T-helper 1 cell treated with Interleukin-12 subunit alpha and Interleukin-12 subunit beta and Interleukin-4 antibody, amounts not matched to agents 30 μg/mL and 1 μg/mL, for 36 hours (primary cell): ENCODE measurements around the gene SIAH3.

Experiments used
- H3K27ac Mint-ChIP-seq: one replicate; pipeline ENCODE4 v1.8.0; 2021; ENCODE audit warnings: mild to moderate bottlenecking, mixed read lengths
- H3K27me3 Mint-ChIP-seq: one replicate; pipeline ENCODE4 v1.8.0; 2021; ENCODE audit warnings: low read depth, mixed read lengths
- H3K36me3 Mint-ChIP-seq: one replicate; pipeline ENCODE4 v1.8.0; 2021; ENCODE audit warnings: low read depth, mixed read lengths
- H3K4me1 Mint-ChIP-seq: one replicate; pipeline ENCODE4 v1.8.0; 2021; ENCODE audit warnings: low read depth, mixed read lengths
- H3K4me3 Mint-ChIP-seq: one replicate; pipeline ENCODE4 v1.8.0; 2021; ENCODE audit warnings: mild to moderate bottlenecking, moderate library complexity, mixed read lengths
- H3K9me3 Mint-ChIP-seq: one replicate; pipeline ENCODE4 v1.8.0; 2021; ENCODE audit warnings: mixed read lengths

The SIAH3 gene

DNA sequence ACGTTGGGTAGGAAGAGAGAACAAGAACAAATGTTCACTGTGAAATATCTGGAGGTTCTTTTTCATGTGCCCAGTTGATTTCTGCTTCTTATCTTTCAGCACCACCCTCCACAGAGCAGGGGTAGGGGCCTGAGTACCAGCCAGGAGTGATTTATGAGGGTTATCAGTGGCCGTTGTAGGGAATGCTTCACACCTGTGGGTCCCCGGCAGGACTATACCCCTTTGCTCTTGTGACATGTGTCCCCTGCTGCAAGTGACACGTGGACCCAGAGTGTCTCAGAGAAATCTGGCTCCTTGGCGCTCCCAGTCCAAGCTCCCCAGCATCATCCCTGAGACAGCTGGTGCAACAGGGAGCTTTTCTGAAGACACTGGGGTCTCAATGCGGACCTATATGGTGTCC, 29.7 kb downstream of the SIAH3 start:
- H3K4me3 Mint-ChIP-seq: no peak overlapping the region
- no peaks in the 10 kb centered on the region for H3K36me3 Mint-ChIP-seq
- H3K27ac Mint-ChIP-seq: no peak overlapping the region
- H3K4me1 Mint-ChIP-seq: no peaks in the 10 kb centered on the region
- H3K9me3 Mint-ChIP-seq: no peaks in the 10 kb centered on the region
- no peaks in the 10 kb centered on the region for H3K27me3 Mint-ChIP-seq

GRCh38 chr13:45820106-45820838, 31.3 kb downstream of the SIAH3 start:
- H3K27me3 Mint-ChIP-seq: no peaks in the 10 kb centered on the region
- no peak overlapping the region for H3K27ac Mint-ChIP-seq
- no peaks in the 10 kb centered on the region for H3K4me1 Mint-ChIP-seq
- no peak overlapping the region for H3K4me3 Mint-ChIP-seq
- H3K9me3 Mint-ChIP-seq: no peaks in the 10 kb centered on the region
- no peaks in the 10 kb centered on the region for H3K36me3 Mint-ChIP-seq

DNA sequence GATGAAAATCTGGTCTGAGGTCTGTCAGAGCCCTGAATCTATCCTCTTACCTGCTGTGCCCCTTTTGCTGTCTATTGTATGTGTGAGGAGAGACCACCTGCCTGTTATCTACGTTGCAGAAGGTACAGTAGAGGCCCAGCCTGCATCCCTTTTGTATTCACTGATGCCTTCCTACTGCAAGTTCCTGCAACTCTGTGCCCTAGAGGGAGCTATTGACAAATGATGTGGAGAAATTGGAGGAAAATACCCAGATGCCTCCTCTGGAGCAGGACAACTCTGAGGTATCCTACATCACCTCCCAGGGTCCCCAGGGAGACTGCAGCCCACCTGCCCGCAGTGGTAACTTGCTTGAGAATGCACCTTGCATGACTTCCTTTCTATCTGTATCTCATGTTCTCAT, 33.7 kb downstream of the SIAH3 start:
- Mint-ChIP-seq H3K9me3 (no peaks in the 10 kb centered on the region), H3K36me3 (no peaks in the 10 kb centered on the region), H3K4me1 (no peaks in the 10 kb centered on the region), H3K27ac (no peak overlapping the region), H3K4me3 (no peak overlapping the region), H3K27me3 (no peaks in the 10 kb centered on the region)

- Mint-ChIP-seq H3K27me3 (no peaks in the 10 kb centered on the region), H3K27ac (no peak overlapping the region), H3K4me3 (no peak overlapping the region), H3K4me1 (no peaks in the 10 kb centered on the region), H3K9me3 (no peaks in the 10 kb centered on the region), H3K36me3 (no peaks in the 10 kb centered on the region)
Measured at GRCh38 chr13:45816427-45816826, 35.1 kb downstream of the SIAH3 start.

DNA sequence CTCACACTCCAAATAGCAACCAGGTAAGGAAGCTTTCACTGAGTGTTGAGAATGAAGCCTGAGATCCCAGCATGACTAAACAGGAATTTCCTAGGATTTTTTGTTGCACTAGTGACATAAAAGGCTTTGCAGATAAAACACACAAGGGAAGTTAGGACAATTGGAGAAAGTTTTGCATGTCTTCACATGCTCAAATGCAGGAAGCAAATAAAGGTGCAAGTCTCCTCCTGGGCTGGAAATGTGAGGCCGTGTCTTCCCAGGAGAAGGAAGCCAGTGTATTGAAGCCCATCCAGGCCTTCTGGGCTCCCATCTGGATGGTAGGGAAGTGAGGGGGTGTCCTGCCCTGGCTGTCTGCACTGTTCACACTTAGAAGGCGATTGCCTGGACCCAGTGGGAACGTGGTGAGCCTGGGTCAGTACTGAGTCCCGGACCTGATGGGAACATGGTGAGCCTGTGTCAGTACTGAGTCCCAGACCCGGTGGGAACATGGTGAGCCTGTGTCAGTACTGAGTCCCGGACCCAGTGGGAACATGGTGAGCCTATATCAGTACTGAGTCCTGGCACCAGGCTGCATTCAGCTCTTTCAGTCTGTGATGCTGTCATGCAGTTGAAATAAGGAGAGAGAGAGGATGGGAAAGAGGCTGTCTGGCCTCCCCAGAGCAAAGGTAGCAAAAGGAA, 38.7 kb downstream of the SIAH3 start:
- Mint-ChIP-seq H3K9me3 (no peaks in the 10 kb centered on the region), H3K4me1 (peaks cover 4% of the 10 kb centered on the region), H3K27ac (no peak overlapping the region), H3K27me3 (no peaks in the 10 kb centered on the region), H3K4me3 (no peak overlapping the region), H3K36me3 (no peaks in the 10 kb centered on the region)

- H3K27me3 Mint-ChIP-seq: no peaks in the 10 kb centered on the region
- H3K27ac Mint-ChIP-seq: no peak overlapping the region
- no peaks in the 10 kb centered on the region for H3K9me3 Mint-ChIP-seq
Measured at GRCh38 chr13:45811891-45812694, 39.5 kb downstream of the SIAH3 start.

GRCh38 chr13:45809801-45810394, 41.7 kb downstream of the SIAH3 start:
- H3K4me1 Mint-ChIP-seq: peaks cover 4% of the 10 kb centered on the region
- no peaks in the 10 kb centered on the region for H3K36me3 Mint-ChIP-seq
- no peak overlapping the region for H3K27ac Mint-ChIP-seq
- H3K4me3 Mint-ChIP-seq: no peak overlapping the region
- no peaks in the 10 kb centered on the region for H3K27me3 Mint-ChIP-seq
- no peaks in the 10 kb centered on the region for H3K9me3 Mint-ChIP-seq

More at GRCh38 chr13:45811891-45812694, 39.5 kb downstream of the SIAH3 start:
- no peaks in the 10 kb centered on the region for H3K36me3 Mint-ChIP-seq
- peaks cover 4% of the 10 kb centered on the region for H3K4me1 Mint-ChIP-seq
- H3K4me3 Mint-ChIP-seq: no peak overlapping the region

DNA sequence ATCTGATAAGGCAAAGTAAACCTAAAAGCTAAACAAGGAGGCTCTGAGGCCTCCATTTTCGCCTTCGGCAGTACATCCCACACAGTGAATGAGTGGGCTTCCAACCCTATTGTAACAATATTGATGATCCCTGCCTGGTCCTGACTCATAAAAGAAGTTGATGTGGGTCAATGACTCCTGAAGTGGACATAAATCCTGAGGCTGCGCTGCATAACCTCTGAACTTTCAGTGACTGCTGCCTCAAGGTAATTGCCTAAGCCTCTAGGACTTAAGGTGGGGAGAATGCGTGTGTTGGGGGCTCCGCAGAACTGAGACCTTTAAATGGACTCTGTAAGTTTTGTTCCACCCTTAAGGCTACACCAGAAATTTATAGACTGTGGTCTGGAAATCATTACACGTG, 42.6 kb downstream of the SIAH3 start:
- Mint-ChIP-seq H3K36me3 (no peaks in the 10 kb centered on the region), H3K9me3 (no peaks in the 10 kb centered on the region), H3K27me3 (no peaks in the 10 kb centered on the region), H3K4me3 (no peak overlapping the region), H3K4me1 (peaks cover 4% of the 10 kb centered on the region), H3K27ac (no peak overlapping the region)

DNA sequence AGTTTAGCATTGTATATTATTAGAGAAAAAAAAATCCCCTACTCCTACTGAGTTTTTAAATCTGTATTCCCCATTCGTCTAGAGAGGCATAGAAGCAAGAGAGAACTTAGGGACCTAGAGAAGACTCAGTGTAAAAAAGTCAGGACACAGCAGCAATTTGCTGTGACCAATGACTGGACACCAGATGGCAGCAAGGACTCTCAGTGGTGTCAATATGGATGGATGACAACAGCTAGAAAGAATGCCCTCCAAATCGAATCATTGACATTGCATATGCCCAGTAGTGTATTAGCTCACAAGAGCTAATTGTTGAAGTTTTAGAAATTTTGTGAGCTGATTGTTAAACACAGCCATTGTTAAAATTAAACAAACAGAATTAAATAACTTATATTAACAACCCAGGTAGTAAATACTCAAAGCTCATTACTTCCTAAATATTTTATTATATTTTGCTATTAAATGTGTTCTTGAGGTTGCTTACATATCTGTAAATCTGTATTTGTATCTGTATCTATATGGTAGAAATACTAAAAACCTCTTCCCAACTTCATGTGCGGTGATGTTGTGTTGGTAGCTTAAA, 43.9 kb downstream of the SIAH3 start:
- no peaks in the 10 kb centered on the region for H3K9me3 Mint-ChIP-seq
- H3K27me3 Mint-ChIP-seq: no peaks in the 10 kb centered on the region
- no peak overlapping the region for H3K4me3 Mint-ChIP-seq
- peaks cover 4% of the 10 kb centered on the region for H3K4me1 Mint-ChIP-seq
- no peaks in the 10 kb centered on the region for H3K36me3 Mint-ChIP-seq
- no peak overlapping the region for H3K27ac Mint-ChIP-seq

DNA sequence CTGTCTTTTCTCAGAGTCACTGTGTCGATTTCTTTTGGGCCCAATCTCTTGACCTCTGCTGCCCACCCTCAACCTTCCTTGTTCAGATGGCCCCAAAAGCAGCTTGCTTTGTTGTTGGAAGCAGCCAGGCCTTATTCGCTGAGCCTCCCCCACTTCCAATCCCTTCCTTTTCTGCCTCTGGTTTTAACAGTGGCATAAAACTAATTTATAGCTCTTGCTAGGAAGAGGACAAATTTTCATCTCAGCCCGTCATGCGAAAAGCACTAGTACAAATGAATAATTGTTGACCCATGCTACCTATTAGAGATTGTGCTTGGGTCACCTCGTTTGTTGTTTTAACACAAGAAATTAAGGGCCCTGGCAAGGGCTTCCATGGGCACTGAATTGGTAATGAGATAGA, 51.1 kb downstream of the SIAH3 start:
- no peaks in the 10 kb centered on the region for H3K27me3 Mint-ChIP-seq
- H3K27ac Mint-ChIP-seq: no peak overlapping the region
- no peaks in the 10 kb centered on the region for H3K36me3 Mint-ChIP-seq
- no peaks in the 10 kb centered on the region for H3K9me3 Mint-ChIP-seq
- H3K4me1 Mint-ChIP-seq: no peaks in the 10 kb centered on the region
- no peak overlapping the region for H3K4me3 Mint-ChIP-seq

- no peaks in the 10 kb centered on the region for H3K36me3 Mint-ChIP-seq
- no peak overlapping the region for H3K4me3 Mint-ChIP-seq
- no peak overlapping the region for H3K27ac Mint-ChIP-seq
- H3K27me3 Mint-ChIP-seq: no peaks in the 10 kb centered on the region
- H3K4me1 Mint-ChIP-seq: no peaks in the 10 kb centered on the region
- no peaks in the 10 kb centered on the region for H3K9me3 Mint-ChIP-seq
Measured at GRCh38 chr13:45799451-45799850, 52.1 kb downstream of the SIAH3 start.

DNA sequence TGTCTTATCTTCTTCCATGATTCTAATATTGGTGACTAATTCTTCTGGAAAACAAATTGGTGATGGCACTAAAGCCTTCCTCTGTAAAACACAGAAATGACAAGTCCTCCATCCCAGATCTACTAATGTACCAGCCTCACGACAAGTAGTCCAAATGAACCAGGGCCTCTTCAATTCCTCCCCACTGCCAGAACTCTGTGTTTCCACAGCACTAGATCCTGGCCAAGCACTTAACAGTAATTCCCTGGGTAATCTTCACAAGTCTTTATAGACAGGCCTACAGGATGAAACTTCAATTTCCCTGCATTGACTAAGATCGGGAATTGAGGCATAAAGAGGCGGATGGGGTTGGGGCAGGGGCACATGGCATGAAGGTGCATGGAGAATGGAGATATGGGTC, 52.7 kb downstream of the SIAH3 start:
- H3K27me3 Mint-ChIP-seq: no peaks in the 10 kb centered on the region
- no peaks in the 10 kb centered on the region for H3K4me1 Mint-ChIP-seq
- H3K27ac Mint-ChIP-seq: no peak overlapping the region
- no peak overlapping the region for H3K4me3 Mint-ChIP-seq
- no peaks in the 10 kb centered on the region for H3K36me3 Mint-ChIP-seq
- no peaks in the 10 kb centered on the region for H3K9me3 Mint-ChIP-seq

GRCh38 chr13:45796426-45797235, 54.9 kb downstream of the SIAH3 start:
- H3K36me3 Mint-ChIP-seq: no peaks in the 10 kb centered on the region
- H3K4me1 Mint-ChIP-seq: no peaks in the 10 kb centered on the region
- no peak overlapping the region for H3K4me3 Mint-ChIP-seq
- H3K27me3 Mint-ChIP-seq: no peaks in the 10 kb centered on the region
- H3K9me3 Mint-ChIP-seq: no peaks in the 10 kb centered on the region
- H3K27ac Mint-ChIP-seq: no peak overlapping the region
